MM.1S (cell line): Measurements from ENCODE around the gene PPP2R2C.

Experiments
- CTCF ChIP-seq: fragments of 300-600 bp; sonication (generic); IDR thresholded peaks from 2 replicates; pipeline ENCODE4 v1.5.1; 2016; ENCODE audit warnings: antibody characterized with exemption, low read length, mixed read lengths
- EZH2 ChIP-seq: fragments of 300-600 bp; sonication (generic); optimal IDR thresholded peaks from 2 replicates; pipeline ENCODE3; 2017; ENCODE audit warnings: low read depth, mild to moderate bottlenecking, antibody characterized with exemption, low read length, mixed read lengths

GRCh38 chr4:6392407-6392806 lies 80.0 kb downstream of the PPP2R2C start:
- TF ChIP-seq EZH2 (no peak), CTCF (no peak)
